SK-N-MC (cell line): ENCODE results near the gene CUX1.

Experiments
- EZH2 ChIP-seq: fragments of 200-600 bp; sonication (generic); IDR thresholded peaks from one replicate; pipeline ENCODE4 v1.6.1; 2017; ENCODE audit warnings: antibody characterized with exemption
- POLR2AphosphoS5 ChIP-seq: IDR thresholded peaks from 2 replicates; pipeline ENCODE4 v1.6.1; 2012; ENCODE audit warnings: mild to moderate bottlenecking, low read depth, low read length, borderline replicate concordance

DNA sequence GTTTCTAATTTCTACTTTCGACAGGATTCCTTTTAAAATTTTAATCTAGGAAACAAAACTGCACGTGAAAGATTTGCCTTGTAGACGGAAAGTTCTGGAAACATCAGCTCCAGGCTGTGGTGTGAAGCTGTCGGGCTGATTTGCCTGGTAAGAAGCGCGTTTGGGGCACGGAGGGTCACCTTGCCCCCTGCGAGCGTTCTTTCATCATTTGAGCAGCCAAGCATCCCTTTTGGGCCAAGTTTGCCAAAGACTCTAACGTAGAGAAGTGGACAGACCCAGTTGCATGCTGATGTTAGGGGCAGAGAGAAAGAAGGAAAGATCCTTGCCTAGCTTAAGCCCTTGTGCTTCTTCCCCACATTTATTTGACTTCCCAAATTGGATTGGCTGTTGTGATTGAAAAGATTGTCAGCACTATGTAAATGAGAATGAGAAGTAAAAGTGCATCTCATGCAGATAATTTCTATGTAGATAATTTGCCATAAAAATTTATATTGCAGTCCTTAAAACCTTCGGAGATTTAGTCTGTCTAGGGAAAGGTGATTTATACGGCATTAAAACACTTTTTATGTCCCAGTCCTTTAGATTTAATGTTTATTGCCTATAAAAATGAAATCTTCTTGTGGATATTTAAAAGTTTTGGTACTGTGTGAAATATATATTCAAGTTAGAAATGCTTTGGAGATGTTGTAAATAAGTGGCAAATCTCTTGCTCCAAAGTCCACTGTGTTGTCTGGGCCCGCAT lies 76.1 kb downstream of the CUX1 start:
- TF ChIP-seq EZH2, result no peak
- TF ChIP-seq POLR2AphosphoS5, result peak; percentile 48; the same call in 1 of the 2 replicates
